Hematopoietic multipotent progenitor cell (in vitro differentiated cells): ENCODE data around the gene LRP8. TPM values are rescaled to one million over a fixed set of nuclear protein-coding genes. Genes with fewer than 3 reads are reported as not detected.

ENCODE experiments used
- DNase-seq, 3 donors: peaks; one replicate each; pipeline ENCODE4 v3.0.0-alpha.2; 2011 to 2015; ENCODE audit warnings: low read depth in 2 of 3, low spot score in 2 of 3
- total RNA-seq: library from RNA; depleted of rRNA; stranded (reverse); fragments of >200 nt; gene quantifications from one replicate; pipeline ENCODE4 v1.2.3, GENCODE V29; 2012

Gene LRP8
- 30.7 TPM for total RNA-seq

DNA sequence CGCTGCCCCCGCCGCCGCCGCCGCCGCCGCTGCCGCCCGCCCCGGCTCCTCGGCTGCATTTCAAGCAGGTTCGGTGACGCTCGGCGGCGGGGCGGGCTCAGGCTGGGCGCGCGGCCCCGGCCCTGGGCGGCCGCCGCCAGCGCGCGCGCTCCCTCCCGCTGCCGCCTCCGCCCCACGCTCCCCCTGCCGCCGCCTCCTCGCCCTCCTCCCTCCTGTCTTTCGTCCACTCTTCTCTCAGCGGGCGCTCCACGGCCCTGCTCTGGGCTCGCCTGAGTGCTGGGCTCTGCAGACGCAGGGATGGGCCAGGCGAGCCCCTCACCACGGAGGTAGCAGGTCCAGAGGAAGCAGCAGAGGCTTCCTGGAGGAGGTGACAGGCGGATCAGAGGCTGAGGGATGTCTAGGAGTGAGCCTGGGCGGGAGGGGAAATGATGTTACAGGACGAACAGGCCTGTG is at the start of gene LRP8:
Gene LRP8 (minus strand): TSS at position 62 of the 453 bp plus-strand sequence. CDS start 158 bp downstream, outside the sequence.
- DNase-seq, result peak; percentile 50 to 67 (median 61)

DNA sequence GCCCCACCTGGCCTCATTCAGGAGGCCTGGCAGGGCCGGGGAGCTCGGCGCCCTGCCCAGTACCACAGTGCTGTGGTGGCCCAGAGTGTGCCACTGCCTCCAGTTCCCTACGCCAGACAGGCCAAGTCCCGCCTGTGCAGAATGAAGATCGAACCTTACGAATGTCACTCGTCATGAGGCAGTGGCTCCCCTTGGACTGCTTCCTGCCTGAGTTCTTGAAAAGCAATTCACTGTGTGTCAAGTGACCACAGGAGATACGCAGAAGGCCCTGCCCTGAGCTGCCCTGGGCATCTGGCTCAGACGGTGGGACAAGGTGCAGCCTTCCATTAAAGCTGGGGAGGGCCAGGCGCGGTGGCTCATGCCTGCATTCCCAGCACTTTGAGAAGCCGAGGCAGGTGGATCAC is 49.6 kb upstream of the LRP8 start:
- DNase-seq, result no peak

DNA sequence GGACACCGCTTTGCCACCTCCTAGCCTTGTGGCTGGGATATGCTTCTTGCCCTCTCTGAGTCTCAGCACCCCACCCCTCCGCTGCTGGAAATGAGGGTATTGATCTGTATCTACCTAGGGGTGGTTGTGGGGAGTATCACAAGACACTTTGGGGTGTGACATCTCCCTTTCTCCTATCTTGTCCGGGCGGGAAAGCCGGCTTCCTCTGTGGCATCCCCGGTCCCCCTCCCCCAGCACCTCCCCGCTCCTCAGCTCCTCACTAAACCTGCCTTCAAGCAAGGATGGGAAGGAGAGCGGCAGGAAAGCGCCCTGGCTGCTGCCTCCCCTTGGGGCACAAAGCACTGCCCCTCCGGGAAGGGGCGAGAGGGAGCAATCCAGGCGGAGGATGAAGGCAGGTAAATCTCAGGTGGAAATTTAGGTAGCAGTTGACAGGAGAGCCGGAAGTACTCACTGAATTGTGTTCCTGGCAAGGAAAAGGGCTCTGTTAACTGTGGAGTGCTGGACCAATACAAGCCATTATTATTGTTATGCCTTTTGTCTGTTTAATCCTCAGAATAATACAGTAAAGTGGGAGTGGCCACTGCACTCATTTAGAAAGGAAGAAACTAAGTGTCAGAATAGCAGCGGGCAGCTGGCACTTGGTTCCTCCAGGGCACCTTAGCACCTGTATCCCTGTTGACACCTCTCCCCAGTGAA is 49.0 kb upstream of the LRP8 start:
- no peak for DNase-seq

DNA sequence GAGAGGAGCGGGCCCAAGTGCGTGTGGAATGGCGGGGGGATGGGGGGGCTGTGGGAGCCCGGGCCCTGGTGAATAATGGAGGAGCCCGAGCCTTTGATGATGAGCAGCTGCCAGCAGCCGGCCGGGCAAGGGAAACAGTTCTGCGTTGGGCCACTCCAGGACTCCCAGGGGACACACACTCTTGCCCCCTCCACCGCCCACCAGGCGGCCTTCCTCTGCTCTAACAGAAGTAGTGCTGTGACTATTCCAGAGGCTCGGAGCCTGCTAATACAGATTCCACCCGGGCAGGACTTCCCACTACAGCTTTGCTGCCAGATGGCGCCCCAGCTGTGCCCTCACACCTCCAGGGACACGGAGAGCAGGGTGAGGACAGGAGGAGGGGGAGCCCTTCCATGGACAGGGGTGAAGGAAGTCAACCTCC is 48.2 kb upstream of the LRP8 start:
- DNase-seq, result no peak

DNA sequence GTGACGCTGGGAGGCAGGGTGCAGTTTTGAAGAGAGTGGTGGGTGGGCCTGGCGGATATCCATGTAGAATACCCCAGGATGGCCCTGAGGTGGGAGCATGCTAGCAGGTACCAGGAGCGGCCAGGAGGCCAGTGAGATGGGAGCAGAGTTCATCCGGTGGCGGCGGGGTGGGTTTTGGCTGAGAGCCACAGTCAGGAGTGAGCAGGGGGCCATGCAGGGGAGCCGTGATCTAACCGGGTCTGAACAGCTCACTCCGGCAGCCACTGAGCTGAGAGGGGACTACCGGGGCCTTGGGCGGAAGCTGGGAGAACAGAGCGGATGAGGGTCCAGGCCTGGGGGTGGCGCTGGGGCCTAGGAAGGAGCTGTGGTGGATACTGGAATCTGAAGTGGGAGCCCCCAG is 47.6 kb upstream of the LRP8 start:
- DNase-seq, result no peak

DNA sequence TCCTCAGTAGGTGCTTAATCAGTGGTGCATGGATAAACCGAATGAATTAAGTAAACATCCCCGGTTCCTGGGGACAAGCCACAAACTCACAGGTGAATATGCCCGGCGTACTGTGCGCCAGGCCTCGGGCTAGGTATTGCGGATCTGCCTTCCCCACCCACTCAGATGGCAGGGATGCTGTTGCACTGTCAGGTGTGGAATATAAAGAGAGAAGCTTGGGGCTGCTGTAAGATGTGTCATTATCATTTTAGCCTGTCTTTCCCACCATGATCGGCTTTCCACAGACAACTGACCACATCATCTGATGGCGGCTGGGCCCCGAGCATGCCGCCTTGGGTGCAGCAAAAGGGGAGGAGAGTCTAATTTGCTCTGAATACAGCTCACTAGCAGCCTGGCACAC is 45.4 kb upstream of the LRP8 start:
- no peak for DNase-seq

DNA sequence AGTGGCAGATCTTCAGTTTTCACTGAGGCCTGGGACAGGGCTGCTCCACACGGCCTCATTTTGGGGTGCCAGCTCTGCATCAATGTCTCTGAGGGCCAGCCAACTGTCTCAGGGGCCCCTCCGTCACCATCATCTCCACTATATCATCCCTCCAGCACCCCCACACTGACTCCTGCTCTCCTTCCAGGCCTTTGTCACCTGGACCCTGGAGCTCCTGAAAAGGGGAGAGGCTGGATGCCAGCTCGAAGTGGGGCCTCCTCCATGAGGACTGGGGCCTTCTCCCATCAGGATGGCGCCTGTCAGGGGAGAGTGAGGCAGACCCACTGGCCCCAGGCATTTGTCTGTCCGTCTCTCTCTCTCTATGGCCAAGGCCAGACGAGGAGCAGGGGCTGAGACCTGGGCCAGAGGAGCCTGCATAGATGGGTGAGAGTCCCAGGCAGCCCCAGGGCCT is 44.7 kb upstream of the LRP8 start:
- no peak for DNase-seq

DNA sequence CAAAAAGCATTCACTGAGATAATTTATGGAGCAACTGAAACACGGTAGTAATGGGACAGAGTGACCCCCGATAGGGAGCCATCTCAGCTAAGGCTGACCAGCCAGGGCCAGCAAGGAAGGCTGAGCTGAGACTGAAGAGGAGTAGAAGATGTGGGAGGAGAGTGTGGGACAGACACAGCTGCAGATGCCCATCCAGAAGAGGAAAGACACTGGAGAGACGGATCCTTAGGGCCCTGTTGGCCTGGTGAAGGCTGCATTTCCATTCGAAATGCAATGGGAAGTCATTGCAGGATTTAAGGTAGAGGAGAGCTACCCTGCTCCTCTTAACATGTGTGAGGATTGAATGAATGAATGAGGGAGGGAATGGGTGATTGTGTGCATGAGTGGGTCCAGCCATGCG is 44.0 kb upstream of the LRP8 start:
- no peak for DNase-seq

DNA sequence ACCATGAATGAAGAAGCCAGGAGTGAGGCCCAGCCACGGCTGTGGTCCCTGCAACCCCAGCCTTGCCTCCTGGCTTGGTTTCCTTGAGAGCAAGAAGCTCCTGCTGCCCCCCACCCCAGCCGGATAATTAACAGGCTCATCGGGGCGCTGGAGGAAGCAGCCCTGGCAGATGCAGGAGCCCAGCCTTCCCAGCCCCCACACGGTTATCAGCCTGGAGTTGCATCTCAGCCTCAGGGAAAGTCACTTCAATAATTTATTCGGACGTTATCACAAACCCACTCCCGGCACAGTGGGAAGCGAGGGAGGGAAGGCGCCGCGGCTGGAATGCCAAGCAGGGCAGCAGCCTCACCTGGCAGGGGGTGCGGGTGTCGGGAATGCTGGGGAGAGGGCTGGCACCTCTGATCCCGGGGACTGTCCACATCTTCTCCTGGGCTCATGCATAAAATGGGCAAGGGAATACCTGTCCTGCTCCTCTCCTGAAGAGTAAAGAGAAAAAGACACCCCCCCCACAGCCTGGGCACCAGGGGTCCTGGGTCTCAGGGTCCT is 43.3 kb upstream of the LRP8 start:
- no peak for DNase-seq

DNA sequence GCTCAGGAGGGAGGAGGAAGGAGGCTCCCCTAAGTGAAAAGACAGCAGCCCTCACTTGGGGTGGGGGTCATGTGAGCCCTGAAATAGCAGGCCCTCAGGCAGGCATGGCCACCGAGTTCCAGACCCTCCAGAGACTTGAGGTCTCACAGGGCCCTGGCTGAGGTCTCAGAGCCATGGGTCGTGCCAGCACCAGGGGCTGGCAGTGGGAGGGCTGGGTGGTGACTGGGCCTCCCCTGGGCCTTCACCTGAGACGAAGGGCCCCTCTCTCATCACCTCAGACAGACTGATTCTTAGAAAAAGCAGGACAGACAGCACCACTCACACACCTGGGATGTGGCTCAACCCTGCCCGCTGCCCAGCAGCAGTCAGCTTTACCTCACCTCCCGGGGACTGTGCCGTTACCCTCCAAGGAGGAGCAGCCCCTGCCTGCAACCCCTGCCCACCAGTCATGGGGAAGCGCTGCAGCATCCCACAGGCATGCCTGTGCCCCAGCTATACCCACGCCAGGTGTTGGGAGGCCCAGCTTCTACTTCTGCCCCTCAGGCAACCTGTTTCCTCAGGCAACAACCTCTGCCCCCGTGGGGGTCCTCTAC is 42.6 kb upstream of the LRP8 start:
- no peak for DNase-seq

DNA sequence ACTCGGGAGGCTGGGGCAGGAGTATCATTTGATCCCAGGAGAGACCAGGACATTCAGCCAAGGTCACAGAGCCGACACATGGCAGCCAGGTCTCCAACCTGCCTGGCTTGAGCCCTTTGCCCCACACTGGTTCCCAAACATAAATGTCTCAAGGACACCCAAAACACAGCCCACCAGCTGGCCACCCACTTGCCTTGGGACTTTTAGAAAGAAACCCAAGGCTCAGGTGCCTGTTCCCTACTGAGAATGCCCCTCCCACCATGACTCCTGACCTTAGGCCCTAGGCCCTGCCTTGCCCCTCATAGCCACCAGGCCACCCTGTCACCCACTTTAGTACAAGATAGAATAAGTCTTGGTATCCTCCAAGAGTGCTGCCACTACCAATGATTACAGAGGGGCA is 41.9 kb upstream of the LRP8 start:
- DNase-seq, result no peak

DNA sequence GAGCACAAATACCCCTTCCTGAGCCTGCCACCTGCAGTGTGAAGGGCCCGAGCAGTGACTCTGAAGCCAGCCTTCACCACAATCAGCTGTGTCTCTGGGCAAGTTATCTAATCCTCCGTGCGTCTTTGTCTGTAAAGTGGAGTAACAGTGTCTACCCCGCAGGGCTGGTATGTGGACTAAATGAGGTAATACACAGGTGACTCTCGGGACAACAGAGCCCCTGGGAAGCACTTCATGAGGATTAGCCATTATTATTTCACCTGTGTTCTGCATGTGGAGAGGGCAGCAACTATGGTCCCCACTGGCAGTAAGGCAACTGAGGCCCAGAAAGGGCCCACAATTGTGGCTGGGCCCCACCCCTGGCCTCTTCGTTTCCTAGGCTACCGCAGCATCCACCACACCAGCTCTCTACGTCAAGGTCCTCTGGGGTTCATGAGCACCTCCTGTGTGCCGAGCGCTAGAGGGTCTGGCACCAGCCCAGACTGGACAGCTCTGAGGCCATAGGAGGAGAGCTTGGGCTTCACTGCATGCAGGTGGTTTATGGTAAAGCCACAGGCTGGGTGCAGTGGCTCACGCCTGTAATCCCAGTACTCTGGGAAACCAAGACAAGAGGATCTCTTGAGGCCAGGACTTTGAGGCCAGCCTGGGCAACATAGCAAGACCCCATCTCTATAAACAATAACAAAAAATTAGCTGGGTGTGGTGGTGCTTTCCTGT is 41.3 kb upstream of the LRP8 start:
- DNase-seq, result no peak

DNA sequence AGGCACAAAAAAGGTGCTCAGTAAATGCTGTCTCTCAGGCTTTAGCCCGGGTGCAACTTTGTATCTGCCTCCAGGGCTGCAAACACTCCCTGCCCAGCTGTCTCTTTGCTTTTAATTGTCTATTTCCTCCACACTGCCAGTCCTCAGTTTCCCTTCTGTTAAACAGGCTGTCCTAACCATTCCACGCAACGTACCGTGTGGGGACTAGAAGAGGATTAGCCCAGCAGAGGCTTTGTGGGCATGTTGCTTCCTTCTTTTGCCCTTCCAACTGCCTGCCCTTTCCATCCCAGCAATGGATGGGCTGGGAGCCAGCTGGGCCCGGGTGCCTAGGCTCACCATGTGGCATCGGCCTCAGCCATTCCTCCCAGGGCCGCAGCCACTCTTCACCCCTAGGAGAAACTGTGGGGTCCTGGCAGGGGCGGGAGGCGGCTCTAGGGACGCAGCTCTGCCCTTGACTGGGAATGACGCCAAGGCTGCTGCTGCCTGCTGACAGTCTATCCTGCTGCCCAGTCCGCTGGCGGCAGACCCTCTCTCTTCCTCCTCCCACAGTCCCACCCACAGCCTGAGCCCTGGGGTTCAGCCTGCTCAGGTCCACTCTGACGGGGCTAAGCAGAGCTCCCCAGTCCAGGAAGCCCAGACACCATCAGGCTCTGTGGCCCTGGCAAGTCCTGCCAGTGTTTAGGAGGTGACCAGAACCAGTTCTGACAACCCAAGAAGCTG is 40.6 kb upstream of the LRP8 start:
- peak in 1 of 3 donors; percentile 16 for DNase-seq

DNA sequence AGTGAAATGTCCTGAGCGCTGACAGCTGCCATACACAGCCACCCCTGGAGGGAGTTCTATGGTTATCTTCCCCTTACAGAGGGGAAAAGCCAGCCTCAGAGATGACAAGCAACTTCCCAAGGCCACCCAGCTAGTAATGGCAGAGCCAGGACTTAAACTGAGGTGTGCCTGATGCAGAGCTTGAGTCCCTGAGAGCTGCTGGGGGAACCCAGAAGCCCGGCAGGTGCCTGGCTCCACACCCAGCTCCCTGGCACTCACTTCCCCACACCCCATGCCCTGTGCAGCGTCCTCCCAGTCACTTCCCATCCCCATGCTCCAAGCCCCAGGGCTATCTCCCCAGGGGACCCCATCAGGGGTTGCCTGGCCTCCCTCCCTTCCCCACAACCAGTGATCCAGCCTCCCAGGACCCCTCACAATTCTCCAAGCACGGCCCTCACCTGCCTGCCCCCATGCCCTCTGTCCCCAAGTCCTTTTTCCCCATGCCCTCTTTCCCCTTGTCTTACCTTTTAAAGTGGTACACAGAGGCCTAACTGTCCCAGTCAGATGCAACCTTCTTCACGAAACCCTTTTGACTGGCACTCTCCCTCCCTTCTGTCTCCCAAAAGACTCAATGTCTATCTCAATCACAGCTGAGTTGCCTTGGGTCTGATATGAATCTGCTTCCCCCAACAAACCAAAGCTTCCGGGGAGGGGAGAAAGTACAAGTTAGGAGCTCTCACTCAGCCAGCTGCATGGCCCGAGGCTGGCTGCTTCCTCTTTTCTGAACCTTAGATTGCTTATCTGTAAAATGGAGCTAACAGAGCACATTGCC is 39.8 kb upstream of the LRP8 start:
- peak in 2 of 3 donors; percentile 68 to 95 for DNase-seq

DNA sequence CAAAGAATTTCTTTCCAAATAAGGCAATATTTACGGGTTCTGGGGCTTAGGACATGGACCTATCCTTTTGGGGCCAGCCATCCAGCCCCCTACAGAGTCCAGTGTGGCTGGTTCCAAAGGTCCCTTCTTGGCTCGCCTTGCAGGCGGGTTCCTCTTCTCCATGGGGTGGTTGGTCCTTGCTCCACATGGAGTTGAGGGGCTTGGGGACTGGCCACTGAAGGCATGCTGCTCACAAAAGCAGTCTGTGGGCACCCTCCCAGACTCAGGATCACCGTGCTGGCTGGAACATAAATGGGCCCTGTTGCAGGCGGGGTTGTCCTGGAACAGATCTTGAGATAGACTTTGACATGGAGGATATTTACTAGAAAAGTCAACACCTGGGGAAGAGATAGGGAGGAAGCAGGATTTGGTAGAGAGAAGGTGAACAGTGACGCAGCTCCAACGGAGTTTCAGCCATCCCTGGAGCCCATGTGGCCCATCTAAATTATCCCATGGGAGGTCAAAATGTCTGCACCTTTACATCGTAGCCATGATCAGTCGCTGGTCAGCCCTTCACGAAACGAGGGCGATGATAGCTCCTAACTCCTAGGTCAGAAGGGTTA is 39.1 kb upstream of the LRP8 start:
- DNase-seq, result no peak

DNA sequence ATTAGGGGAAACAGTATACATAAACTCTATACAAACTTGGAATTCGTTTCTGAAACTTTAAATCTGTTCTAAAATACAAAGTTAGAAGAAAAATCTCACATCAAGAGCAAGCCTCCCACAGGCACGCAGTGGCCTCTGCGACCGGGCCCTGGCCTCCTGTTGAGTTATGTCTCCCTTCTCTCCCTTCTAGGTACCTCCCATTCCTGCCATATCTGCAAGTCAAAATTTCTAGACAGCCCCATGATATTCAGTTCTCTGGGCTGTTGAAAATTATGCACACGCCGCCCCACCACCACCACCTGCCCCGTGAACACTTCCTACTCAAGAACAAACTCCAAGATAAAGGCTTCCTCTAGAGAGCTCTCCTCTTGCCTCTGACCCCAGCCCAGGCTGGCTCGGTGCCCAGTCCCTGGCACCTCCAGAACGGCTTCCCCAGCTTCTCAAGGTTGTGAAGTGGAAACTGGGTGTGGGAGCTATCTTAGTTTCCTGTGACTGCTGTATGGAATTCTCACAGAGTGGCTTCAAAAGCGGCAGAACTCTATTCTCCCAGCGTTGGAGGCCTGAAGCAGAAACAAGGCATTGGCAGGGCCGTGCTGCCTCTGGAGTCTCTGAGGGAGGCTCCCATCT is 37.7 kb upstream of the LRP8 start:
- peak in 1 of 3 donors; percentile 20 for DNase-seq

DNA sequence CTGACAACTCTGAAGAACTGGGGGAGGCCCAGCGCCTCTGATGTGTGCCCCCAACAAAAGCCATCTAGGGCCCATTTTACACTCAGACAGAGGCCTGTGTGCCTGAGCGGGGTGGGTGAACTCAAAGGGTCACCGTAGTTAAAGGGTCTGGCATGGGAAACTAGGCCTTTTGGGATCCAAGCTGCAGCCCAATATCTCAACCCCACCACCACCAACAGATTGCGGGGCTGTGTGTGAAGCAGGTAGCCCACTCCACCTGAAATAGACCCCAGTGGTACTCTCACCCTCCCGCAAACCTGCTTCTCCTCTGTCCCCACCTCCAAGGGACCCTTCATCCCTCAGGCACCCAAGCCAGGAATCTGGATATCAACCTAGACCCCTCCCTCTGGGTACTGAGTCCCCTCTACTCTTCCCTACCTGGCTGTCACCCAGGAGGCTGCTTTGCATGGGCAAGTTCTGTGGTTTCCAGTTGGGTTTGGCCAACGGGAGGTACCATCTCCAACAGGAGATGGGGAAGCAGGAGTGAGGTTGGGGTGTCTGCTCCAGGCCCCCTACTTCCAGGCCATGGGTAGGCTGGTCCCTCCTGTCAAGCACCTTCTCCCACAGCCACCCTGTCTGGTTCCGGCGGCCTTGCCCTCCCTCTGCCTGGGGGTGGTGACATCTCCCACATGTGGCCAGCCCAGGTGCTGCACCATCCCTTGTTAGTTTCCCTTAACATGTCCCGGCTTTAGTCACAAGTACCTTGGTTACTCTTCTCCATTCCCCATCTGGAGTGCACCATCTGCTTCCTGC is 35.2 kb upstream of the LRP8 start:
- no peak for DNase-seq

DNA sequence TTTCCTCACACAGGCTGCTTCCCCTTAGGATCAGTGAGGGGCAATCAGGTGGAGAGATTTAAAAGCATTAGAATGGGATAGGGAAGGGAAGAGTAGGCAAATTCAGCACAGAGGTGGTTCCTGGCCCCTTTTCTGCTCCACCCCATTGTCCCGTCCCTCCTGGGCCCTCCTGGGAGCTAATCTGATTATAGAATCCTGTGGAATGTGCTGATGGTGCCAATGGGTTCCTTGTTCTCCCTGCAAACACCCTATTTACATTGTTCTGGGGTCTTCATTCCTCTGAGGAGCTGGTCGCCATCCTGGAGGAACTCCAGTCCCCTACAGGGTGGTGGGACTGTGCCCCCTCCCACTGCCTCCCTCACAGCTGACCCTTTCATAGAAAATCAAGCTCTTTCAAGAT is 34.4 kb upstream of the LRP8 start:
- no peak for DNase-seq
